ENCODE results near the gene RGS11. TPM values are rescaled to one million over a fixed set of nuclear protein-coding genes. Genes with fewer than 3 reads are reported as not detected.

RGS11 gene
- total and polyA plus RNA-seq, 7 donors, result 0.20 to 2.6 (median 0.92) TPM

DNA sequence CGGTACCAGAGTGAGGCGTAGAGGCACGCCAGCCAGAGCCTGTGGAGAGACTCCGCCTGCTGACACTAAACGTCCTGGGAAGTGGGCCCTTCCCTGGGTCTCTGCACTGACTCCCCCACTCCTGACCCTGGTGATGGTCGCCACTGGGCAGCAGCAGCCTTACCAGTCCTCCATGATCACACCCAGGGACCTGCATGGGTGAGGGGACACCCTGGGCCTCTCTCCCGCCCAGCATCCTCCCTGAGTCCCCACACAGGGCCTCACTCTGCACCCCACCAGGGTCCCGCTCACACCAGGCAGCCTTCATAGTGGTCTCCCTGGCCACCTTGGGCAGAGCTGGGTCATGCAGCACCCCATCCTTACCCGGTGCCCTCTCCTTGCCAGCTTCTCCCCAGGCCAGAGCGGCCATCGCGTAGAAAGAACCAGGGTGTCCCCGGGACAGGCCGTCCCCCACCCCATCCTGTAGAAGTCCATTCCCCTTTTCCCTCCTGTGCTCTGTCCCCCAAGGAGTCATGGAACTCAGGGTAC lies 10.7 kb downstream of the RGS11 start:
- no peak overlapping the region for H3K27ac ChIP-seq
- 83 to 90% (median 89%) methylated on average over 12 to 14 of the region's 14 CpGs for WGBS, 3 donors

DNA sequence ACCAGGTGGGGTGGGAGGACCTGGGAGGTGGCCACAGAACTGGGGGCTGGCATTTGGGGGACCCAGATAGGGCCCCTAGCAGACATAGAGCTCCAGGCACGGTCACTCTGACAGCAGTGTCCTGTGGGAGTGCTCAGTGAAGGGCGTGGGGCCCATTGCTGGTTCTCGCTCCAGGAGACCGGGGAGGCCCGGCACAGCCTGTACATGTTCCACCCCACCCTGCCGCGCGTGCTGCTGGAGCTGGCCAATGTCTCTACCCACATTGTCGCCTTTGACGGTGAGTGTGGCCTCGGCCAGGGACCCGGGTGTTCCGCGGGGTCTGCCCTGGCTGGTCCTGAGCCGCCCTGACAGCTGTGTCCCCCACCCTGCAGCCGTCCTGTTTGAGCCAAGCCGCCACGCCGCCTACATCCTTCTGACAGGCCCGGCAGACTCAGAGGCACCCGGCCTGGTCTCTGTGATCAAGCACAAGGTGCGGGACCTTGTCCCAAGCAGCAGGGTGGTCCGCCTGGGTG lies 11.2 kb downstream of the RGS11 start:
- 79 to 83% (median 82%) methylated on average over 22 to 23 of the region's 23 CpGs for WGBS, 3 donors
- no peak overlapping the region for H3K27ac ChIP-seq
- H3K4me3 ChIP-seq, result no peak overlapping the region
- no peak for DNase-seq
- intact Hi-C loops (cut with DNase I), result no loop called here
- H3K27me3 ChIP-seq (ENCODE audit: insufficient read depth in 3 of 3, low read length in 2 of 3), result no peaks in the 10 kb centered on the region
- no peak for ATAC-seq
- no peak for TF ChIP-seq CTCF (IDR thresholded peaks at IDR 0.05)
- H3K36me3 ChIP-seq (ENCODE audit: insufficient read depth in 1 of 2, low read depth in 1 of 2), result peaks cover 7 to 66% of the 10 kb centered on the region in 2 donors
- no peaks in the 10 kb centered on the region for H3K4me1 ChIP-seq
- no peaks in the 10 kb centered on the region for H3K9me3 ChIP-seq

More for the DNA sequence above, 10.7 kb downstream of the RGS11 start:
- intact Hi-C loops (cut with DNase I), result no loop called here
- peaks cover 7 to 60% of the 10 kb centered on the region in 2 donors for H3K36me3 ChIP-seq (ENCODE audit: insufficient read depth in 1 of 2, low read depth in 1 of 2)
- H3K9me3 ChIP-seq, result no peaks in the 10 kb centered on the region
- ATAC-seq, result peak in 1 of 4 donors; percentile 6
- no peaks in the 10 kb centered on the region for H3K27me3 ChIP-seq (ENCODE audit: insufficient read depth in 3 of 3, low read length in 2 of 3)
- no peak for TF ChIP-seq CTCF (IDR thresholded peaks at IDR 0.05)
- H3K4me3 ChIP-seq, result no peak overlapping the region
- H3K4me1 ChIP-seq, result no peaks in the 10 kb centered on the region
- DNase-seq, result no peak

GRCh38 chr16:263944-264343 lies 11.8 kb downstream of the RGS11 start:
- no peak for DNase-seq
- intact Hi-C loops (cut with DNase I), result no loop called here
- 84 to 88% (median 88%) methylated on average over 16 to 17 of the region's 17 CpGs for WGBS, 3 donors

GRCh38 chr16:263182-263774 lies 12.5 kb downstream of the RGS11 start:
- TF ChIP-seq CTCF (IDR thresholded peaks at IDR 0.05), result no peak
- WGBS, 3 donors, result 92 to 95% (median 92%) methylated on average over 35 of the region's 35 CpGs
- peaks cover 7 to 76% of the 10 kb centered on the region in 2 donors for H3K36me3 ChIP-seq (ENCODE audit: insufficient read depth in 1 of 2, low read depth in 1 of 2)

More at GRCh38 chr16:263944-264343, 11.8 kb downstream of the RGS11 start:
- no peak overlapping the region for H3K27ac ChIP-seq
- TF ChIP-seq CTCF (IDR thresholded peaks at IDR 0.05), result no peak
- H3K27me3 ChIP-seq (ENCODE audit: insufficient read depth in 3 of 3, low read length in 2 of 3), result no peaks in the 10 kb centered on the region
- no peaks in the 10 kb centered on the region for H3K4me1 ChIP-seq
- H3K9me3 ChIP-seq, result no peaks in the 10 kb centered on the region
- no peak for ATAC-seq
- H3K4me3 ChIP-seq, result no peak overlapping the region
- H3K36me3 ChIP-seq (ENCODE audit: insufficient read depth in 1 of 2, low read depth in 1 of 2), result peaks cover 7 to 71% of the 10 kb centered on the region in 2 donors

More at GRCh38 chr16:263182-263774, 12.5 kb downstream of the RGS11 start:
- no peak for ATAC-seq
- Histone ChIP-seq H3K9me3 (no peaks in the 10 kb centered on the region), H3K4me1 (no peaks in the 10 kb centered on the region), H3K27ac (no peak overlapping the region), H3K27me3 (ENCODE audit: insufficient read depth in 3 of 3, low read length in 2 of 3) (no peaks in the 10 kb centered on the region), H3K4me3 (no peak overlapping the region)
- intact Hi-C loops (cut with DNase I), result no loop called here
- DNase-seq, result no peak
